Stimulated activated CD4-positive, alpha-beta T cell treated with anti-CD3 and anti-CD28 coated beads, TNF-alpha, amount 100 ng/mL, for 1 hour (primary cell): ENCODE results near the gene GSTM3.

ENCODE experiments used
- DNase-seq, 3 donors: peaks; one replicate each; pipeline ENCODE4 v3.0.0-alpha.2; 2020; ENCODE audit warnings: low read depth in 3 of 3, low spot score in 1 of 3

Gene GSTM3

DNA sequence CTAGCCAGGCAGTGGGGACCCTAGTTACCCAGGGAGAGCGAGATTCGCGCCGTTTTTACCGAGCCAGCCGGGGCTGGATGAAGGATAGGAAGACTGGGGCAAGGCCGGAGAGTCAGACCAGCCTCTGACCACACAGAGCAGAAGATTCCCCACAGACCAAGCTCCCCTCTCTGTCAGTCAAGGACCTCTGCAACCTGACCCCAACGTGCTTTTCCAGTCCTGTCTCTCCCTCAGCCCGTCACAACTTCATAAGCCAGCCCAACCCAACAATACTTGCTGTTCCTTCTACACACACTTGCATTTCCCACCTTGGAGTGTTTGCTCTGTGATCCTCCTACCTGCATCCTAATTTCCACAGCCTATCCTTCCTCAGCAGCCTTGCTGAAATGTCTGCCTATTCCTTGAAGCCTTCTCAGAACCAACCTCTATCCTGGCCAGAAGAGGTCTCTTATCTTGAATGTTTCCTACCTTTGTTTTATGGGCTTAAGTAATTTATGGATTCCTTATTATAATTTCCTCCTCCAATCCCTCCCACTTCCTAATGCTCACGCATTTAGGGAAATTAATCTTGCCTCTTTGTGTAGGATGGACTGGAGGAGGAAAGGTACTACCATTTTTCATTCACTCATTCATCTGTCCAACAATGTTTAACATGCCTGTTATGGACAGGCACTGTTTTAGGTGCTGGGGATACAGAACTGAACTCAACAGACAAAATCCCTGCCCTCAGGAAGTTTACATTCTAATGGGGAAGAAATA lies at the start of gene GSTM3:
TSS of gene GSTM3 (minus strand) at position 424 of the 759 bp plus-strand sequence. CDS start 751 bp downstream, outside the sequence.
- DNase-seq = no peak

DNA sequence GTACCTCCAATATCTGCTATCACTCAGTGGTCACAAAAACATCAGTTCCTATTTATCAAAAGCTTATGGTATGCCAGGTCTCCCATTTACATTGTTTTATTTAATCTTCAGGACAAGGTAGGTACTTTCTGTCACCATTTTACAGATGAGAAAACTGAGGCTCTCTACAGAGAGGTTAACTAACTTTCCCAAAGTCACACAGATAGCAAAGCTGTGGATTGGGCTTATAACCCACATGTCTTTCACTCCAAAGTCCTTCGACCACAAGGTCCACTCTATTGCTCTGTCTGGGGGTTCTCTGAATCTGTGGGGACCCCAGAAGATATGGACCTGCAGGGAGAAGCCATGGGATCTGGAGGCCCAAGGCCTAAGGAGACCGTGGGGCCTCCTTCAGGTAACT lies 49.5 kb upstream of the GSTM3 start:
- DNase-seq = no peak

DNA sequence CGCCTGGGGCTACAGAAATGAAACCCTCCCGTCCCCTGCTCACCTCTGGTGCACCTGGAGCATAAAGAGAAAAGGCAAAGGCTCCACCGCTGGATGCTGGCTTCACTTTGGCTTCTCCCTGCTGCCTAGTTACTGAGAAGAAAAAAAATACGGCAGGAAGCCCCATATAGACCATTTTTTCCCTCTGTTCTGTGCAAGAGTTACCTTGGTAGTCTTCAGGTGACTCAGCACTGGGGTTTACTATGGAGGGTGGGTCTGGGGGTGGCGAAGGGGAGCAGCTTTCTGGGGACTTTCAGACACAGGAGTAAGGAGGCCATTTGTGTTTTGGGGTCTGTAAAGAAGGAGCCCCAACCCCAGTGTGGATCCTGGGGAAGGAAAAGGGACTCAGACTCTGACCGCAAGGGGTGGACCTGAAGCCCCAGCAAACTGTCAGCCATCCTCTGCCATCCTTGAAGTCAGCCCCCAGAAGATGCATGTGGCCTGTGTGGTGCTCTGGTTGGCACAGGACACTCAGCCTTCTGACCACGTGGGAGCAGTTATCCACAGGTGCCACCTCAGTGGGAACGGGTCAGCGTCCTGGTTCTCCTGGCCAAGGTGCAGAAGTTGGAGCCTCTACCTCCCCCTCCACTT lies 48.8 kb upstream of the GSTM3 start:
- DNase-seq = no peak

DNA sequence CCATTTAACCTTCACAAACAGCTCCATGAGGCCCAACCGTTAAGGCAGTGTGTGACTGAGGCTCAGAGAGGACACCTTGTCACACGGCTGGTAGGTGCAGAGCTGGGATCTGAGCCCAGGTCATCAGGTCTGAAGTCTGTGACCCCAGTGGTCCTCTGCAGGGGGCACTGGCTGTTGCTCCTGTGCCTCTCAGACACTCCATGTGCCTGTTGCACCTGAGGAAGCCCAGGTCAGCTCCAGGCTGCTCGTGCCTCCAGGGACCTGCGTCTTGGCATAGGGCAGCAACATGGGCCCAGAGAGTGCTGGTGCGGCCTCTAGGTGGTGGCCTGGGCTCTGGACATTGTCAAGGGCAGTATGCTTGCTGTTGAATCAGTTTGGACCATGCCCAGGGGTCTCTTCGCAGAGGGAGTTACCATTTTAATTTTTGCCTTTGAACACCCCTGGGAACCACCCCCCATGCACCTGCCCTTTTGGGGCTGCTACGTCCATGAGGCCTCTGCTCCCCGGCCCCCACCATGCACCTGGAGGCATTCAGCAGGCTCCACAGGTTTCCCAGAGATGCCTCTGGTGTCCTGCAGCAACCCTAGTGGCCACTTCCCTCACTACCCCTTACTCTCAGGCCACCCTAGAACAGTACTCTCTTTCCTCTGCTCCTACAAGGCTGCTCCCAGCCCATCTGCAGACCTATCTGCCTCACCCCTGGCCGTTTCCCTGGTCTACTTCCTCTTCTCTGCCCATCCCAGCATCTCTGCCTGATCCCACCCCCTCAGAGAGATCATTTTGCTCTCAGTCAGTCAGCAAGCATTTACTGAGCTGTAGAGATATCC lies 48.1 kb upstream of the GSTM3 start:
- no peak for DNase-seq

DNA sequence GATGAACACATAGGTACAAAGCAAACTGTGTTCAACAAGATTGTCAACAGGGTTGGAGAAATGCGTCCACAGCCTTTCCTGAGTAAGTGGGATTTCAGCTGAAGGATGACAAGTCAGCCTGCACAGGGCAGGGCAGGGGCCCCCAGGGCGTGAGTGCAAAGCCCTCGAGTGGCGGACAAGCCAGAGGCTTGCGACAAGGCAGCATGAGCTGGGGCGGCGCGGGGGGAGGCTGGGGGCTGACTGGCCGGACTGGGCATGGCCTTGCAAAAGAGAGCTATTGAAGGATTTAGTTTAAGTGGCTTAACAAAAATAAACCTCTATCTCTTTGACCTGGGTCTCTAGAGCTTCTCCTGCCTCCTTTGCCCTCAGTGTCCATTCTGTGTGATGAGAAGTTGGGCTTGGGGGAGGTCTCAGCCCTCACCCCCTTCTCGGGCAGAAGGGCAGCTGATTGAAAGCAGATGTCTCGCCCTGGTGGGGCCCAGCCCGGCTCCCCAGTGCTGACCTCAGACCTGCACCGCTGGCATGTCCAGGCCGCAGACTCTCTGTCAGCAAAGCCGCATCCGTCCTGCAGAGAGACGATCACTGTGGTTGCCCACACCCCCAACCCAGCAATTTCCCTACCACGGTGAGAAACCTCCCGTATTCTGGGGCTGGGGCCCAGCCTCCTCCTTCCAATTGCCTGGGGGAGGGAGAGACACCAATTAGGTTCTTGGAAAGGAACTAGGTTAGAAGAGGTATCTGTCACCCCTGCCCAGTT lies 47.2 kb upstream of the GSTM3 start:
- DNase-seq = no peak

DNA sequence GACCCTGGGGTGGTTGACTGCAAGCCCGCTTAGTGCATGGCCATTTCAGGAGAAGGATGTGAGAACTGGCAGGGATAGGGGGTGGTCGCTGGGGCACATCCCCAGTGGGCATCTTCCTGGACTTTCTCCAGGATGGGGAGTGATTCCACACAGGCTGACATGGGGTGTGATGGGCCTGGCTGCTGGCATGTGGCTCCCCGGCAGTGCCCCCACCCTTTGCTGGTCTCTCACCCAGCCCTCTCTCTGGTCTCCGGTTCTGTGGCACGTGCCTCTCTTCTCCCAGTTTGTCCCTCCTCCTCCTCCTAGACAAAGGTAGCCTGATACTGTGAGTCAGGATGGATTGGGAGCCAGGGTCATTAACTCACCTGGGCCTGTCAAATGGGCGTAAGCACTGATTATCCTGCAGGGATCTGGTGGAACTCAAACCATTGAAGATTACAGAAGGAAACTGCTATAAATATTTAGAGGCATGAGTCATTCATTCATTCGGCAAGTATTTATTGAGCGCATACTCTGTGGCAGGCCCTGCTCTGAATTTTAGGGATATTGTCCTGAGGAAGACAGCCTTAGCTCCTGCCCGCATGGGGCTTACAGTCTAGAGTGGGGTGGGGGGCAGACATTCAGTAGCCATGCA lies 46.5 kb upstream of the GSTM3 start:
- no peak for DNase-seq

DNA sequence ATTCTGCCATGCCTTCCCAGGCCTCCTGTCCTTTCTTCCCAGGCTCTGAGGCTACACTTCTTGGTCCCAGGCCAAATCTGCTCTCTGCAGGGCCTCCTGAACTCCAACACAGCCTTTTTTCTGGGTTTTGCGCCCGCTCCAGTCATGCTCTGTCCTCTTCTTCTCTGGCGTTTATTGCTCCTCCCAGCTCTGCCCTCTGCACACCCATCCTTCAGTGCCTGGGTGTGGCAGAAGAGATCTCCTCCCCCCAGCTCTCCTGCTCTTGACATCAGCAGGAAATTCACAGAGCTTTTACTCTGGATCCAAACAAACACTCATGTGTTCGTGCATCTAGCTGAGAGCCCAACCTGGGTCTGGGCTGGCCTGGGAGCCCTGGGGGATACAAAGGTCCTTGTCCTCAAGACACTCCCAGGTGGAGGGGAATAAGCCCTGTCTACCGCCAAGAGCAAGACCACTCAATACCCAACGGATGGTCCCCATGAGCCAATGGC lies 45.7 kb upstream of the GSTM3 start:
- no peak for DNase-seq

DNA sequence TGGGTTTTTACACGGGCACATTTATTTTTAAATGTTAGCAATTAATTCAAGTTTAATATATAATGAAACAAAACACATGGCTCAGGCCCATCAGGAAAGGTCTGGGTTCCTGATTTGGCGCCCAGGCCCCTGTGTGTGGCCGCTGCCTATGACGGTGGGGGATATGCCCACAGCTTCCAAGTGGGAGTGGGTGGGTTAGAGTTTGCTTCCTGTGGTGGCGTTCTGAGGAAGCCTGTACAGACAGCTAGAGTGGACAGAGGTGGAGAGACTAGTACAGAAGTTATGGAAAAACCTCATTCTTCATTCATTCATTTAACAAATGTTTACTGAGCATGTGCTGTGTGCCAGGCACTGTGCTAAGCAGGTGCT lies 45.3 kb upstream of the GSTM3 start:
- no peak for DNase-seq

DNA sequence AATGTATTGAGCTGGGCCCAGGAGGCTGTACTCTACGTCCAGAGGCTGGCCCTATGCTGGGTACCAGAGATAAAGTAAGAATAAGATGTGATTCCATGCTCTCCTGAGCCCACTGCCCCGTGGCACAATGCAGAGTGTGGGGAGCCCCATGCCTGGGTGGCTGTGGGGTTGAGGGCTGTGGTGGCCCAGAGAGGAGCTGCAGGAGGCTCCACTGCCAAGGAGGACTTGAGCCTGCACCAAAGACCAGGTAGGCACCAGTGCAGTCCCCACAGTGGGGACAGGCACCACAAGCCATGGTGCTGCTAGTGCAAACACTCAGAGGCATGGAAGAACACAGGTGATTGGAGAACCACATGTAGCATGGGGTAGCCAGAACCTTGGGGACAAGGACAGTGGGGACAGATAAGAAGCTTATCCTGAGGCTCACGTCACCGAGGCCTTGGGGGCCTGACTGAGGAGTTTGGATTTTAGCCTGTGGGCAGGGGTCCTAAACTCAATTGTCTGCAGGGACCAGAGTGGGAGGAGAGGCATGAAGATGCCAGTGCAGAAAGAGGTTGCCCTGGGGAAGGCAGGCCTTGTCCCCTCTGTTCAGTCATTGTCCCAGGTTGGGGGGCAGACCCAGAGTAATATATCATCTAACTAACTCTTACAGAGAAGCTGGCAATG lies 44.7 kb upstream of the GSTM3 start:
- DNase-seq = no peak

DNA sequence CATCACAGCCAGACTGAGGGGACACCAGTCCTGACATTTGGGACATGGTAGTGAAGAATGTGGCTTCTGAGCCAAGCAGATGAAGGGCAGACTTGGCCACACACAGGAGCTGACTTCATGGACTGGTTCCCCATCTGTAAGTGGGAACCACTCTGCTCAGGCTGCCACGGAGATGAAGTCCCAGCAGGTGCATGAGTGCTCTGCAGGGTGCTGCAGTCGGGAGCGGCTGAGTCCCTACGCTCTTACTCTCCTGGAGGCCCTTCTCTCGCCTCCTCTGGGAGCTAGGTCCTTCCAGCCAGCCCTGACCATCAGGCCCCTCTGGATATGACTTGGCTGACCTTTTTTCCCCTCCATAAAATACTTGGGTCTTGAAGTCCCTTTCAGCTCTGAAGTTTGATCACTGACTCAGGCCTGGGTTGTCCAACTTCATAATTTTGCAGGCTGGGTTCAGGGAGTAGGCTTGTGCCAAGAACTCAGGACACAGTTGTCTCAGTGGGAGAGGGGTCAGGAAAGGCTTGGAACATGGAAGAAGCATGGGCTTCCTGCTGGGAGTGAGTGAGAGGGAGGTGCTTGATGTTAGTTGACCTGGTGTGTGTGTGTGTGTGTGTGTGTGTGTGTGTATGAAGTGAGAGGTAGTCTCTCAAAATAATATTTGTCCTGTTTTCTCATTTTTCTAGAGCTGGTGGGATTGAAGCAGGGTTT lies 43.9 kb upstream of the GSTM3 start:
- no peak for DNase-seq

DNA sequence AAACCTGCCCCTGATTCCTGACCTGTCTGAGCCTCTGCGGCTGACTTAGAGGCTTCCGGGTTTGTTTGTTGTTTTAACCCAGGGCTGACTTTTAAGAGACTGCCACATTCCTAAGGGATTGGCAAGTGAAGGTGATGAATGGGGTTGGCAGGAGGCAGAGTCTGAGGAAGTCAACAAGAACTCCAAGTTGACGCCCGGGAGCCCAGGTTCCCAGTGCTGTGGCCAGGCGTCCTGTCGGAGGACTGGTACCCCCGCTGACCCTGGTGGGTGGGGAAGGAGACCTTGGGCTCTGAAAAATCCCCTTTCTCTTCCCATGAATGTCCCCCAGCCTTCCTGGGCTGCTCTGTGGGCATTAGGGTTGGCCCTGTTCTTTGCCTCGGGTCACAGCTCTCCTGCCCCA lies 42.6 kb upstream of the GSTM3 start:
- DNase-seq = no peak

DNA sequence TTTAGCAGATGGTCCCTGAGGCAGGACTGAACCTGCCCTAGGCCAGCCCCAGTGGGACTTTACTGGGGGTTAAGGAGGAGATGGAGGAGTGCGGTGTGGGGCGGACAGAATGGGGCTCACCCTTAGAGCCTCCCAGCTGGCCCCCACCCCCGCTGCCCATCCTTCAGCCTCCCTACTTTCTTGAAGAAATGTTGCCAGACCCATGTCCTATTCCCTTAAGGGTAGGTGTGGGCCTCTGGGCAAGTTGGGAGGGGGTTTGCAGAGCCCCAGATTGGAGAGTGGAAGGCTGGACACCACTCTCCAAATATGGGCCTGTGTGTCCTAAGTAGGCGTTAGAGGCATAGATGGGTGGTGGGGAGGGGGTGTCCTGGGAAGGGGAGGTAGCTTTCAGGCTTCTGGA lies 42.1 kb upstream of the GSTM3 start:
- DNase-seq = no peak

DNA sequence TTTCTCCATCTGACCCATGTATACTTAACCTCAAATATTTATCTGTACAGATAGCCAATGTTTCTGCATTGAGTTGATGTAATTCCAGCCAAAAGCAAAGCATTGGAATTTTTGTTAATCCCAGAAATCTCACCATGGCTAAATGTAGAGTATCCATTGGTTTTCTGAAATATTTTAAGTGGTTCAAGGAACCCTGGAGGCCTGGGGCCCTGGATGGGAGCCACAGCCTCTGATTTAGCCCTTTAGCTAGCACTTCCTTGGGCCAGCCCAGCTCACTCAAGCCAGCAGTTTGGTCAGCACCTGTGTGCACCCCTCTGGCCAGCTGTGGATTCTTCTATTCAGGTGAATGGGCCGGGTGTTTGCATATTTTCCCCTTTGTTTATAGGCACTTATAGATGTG lies 41.7 kb upstream of the GSTM3 start:
- no peak for DNase-seq

DNA sequence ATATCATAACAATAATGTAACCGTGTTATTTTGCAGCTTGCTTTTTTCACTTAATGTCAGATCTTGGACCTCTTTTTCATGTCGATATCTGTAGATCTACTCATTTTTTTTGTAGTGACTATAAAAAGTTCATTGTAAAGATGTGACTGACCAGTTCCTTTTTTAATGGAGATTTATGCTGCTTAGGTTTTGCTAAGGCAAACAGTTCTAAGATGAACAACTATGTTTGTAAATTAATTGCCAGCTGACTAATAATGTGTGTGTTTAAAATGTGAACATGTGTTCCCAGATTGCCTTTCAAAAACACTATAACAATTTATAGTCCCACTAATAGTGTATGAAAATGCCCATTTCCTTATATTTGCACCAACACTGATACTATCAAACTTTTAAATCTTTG lies 41.0 kb upstream of the GSTM3 start:
- no peak for DNase-seq

DNA sequence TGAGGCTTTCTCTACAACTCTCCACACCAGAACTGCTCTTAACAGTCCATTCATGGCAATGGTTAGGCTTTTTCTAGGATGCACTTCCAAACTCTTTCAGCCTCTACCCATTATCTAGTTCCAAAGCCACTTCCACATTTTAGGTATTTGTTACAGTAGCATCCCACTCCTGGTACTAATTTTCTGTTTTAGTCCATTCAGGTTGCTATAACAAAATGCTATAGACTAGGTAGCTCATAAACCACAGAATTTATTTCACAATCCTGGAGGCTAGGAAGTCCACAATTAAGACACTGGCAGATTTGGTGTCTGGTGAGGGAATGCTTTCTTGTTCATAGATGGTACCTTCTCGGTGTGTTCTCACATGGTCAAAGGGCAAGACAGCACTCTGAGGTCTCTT lies 40.1 kb upstream of the GSTM3 start:
- no peak for DNase-seq

DNA sequence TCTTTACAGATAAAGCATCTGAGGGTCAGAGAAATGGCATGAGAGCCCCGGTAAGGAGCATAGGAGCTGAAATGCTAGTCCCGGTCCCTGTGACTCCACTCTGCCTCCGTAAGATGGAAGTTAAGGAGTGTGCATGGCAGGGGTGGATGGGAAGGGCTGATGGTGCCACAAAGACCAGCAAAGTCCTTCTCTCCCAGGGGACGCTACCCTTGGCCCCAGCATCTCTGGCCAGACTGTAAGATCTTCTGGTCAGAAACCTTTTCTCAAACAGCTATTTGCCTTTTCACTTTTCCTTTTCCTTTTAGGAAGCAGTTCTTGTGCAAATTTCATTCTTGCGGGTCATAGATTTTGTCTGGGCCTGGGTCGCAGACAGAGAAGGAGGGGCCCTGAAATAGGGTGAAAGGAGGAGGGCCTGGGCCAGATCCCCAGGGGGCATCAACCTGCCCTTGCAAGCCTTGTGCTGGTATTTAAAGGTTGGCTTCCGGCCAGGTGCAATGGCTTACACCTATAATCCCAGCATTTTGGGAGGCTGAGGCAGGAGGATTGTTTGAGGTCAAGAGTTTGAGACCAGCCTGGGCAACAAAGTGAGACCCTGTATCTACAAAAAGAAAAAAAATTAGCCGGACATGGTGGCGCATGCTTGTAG lies 37.3 kb upstream of the GSTM3 start:
- DNase-seq = no peak

DNA sequence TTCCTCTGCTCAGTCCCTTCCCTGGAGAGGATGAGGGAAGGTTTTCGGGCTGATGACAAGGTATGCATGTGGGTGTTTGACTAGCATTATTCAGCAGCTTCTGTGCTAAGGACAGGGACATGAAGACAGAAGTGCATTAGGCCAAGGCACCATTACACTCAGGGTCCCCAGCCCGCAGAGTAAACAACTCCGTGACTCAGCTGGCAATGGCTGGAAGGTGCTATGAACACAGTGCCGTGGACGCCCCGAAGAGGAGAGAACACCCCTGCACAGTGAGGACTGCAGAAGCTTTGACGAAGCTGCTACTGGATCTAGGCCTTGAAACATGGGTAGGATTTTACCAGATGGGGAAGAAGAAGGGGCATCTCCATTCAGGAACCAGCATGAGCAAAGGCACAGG lies 36.6 kb upstream of the GSTM3 start:
- no peak for DNase-seq

DNA sequence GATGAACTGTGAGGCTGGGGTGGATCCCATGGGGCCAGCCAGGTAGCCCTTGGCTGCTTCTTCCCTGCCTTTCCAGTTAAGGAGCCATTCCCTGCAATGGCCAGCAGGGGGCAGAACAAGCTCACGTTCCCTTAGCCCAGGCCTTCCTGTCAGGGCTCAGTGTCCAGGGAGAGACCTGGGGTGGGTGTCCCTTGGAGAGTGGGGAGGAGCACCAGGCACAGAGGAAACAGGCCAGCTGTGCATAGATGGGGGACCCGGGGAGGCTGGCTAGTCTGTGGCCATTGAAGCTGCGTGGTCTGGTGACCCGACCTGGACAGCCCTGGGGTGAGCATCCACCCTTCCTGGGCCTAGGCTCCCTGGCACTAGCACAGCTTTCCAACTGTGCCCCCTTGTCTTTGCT lies 36.1 kb upstream of the GSTM3 start:
- DNase-seq = peak; percentile 31 to 62 (median 61)

DNA sequence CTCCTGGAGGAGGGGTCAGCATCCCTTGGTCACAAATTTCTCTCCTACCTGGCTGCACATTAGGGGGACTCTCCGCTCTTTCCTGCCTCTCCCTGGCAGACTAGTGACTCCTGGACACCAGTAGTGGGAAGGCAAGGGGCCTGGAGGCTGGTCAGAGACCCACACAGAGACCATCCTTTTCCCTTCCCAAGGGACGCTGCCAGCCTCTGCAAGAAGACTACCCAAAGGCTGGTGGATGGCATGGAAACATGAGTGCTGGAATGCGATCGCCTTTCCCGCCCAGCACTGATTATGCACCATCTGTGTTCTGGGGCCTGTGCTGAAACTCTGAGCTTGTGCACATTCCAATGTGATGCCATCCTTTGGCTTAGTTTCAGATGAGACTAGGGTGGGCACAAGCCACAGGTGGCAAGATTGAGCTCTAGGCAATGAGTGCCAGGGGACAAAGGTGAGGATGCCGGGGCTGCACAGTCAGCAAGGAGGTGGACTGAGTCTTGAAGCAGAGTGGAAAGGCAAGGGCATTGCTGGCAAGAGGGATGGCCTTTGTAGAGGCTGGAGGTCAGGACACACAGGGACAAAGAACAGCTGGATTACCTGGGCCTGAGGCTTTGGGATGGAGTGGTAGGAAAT lies 35.5 kb upstream of the GSTM3 start:
- DNase-seq = no peak
